K562 (cell line): ENCODE measurements around the gene AIG1. TPM values are rescaled to one million over a fixed set of nuclear protein-coding genes. Genes with fewer than 3 reads are reported as not detected.
A peak's percentile ranks its signal among the peaks of the same experiment; 100 is the strongest.

ENCODE experiments used
- CTBP1 ChIP-seq: fragments of 450-650 bp; IDR thresholded peaks from 2 replicates; pipeline ENCODE4 v1.6.1; 2016; ENCODE audit warnings: borderline replicate concordance
- DMBX1 ChIP-seq: fragments of 250-450 bp; sonication (Bioruptor Pico); IDR thresholded peaks from 2 replicates; pipeline ENCODE4 v1.8.0; 2022; ENCODE audit warnings: inconsistent platforms, mild to moderate bottlenecking, moderate library complexity, borderline replicate concordance
- NR2C2 ChIP-seq, 2 experiments: fragments of 200-800 bp in 1 of 2; sonication (Bioruptor generic) in 1 of 2; sonication (generic) in 1 of 2; formaldehyde crosslinking in 1 of 2; IDR thresholded peaks; 2 replicates each; pipeline versions ENCODE4 v1.6.1 to v1.8.0; 2016 to 2022; ENCODE audit warnings: mild to moderate bottlenecking in 1 of 2, missing compliant biosample characterization in 1 of 2, missing genetic modification characterization in 1 of 2, missing genetic modification reagents in 1 of 2
- TFAP4 ChIP-seq: sonication (generic); formaldehyde crosslinking; IDR thresholded peaks from 2 replicates; pipeline ENCODE4 v1.8.0; 2022; ENCODE audit warnings: missing genetic modification reagents, mild to moderate bottlenecking, moderate library complexity, borderline replicate concordance
- ZNF175 ChIP-seq: fragments of 200-800 bp; sonication (Bioruptor generic); IDR thresholded peaks from 2 replicates; pipeline ENCODE4 v1.6.1; 2016; ENCODE audit warnings: low read depth, mild to moderate bottlenecking, missing genetic modification characterization, missing compliant biosample characterization
- ZNF592 ChIP-seq: fragments of 450-650 bp; IDR thresholded peaks from 2 replicates; pipeline ENCODE4 v1.6.1; 2017; ENCODE audit warnings: antibody characterized with exemption, mild to moderate bottlenecking
- ZNF644 ChIP-seq: fragments of 200-800 bp; sonication (Bioruptor generic); IDR thresholded peaks from 2 replicates; pipeline ENCODE4 v1.6.1; 2016; ENCODE audit warnings: low read depth, missing genetic modification characterization, missing compliant biosample characterization
- polyA plus RNA-seq, 8 experiments: library from polyadenylated mRNA; depleted of rRNA in 4 of 8; stranded (reverse) in 5 of 8; unstranded in 3 of 8; fragments of >200 nt; fragmentation: Nextera tagmentation in 2 of 8; fragmentation: Illumina TruSeq in 1 of 8; extraction: Ambion mirVana in 2 of 8; extraction: Trizol in 1 of 8; gene quantifications; 2 replicates each; pipeline versions ENCODE4 v1.2.1 to v1.2.3, GENCODE V29; 2011 to 2014; ENCODE audit warnings: inconsistent platforms in 1 of 8, missing spikeins in 1 of 8
- total RNA-seq, 7 experiments: library from RNA; depleted of rRNA in 6 of 7; stranded (reverse); fragments of >200 nt in 6 of 7; fragmentation: Illumina TruSeq in 2 of 7; extraction: Trizol in 2 of 7; gene quantifications; 2 replicates each; pipeline versions ENCODE4 v1.2.1 to v1.2.3, GENCODE V29; 2011 to 2021; ENCODE audit warnings: low replicate concordance in 1 of 7

AIG1 gene
- total and polyA plus RNA-seq, 9 of the 15 experiments (the other 6 are each of a cell fraction or from before 2014, with no cell fraction given): 74.8 to 333 (median 127) TPM

GRCh38 chr6:143158113-143158581, 97.5 kb downstream of the AIG1 start (continued):
- TF ChIP-seq NR2C2 (CRISPR knock-in tag; IDR thresholded peaks at IDR 0.05) (no peak), NR2C2 (tag; IDR thresholded peaks at IDR 0.05) (peak; percentile 96), TFAP4 (CRISPR knock-in tag) (0 out of 2 replicates have a peak, but pooled peaks have one; percentile 13), CTBP1 (peak; percentile 72; the same call in 1 of the 2 replicates), ZNF644 (tag) (peak; percentile 68; the same call in 1 of the 2 replicates), ZNF175 (CRISPR knock-in tag) (peak; percentile 93), ZNF592 (0 out of 2 replicates have a peak, but pooled peaks have one; percentile 24), DMBX1 (peak; percentile 76; the same call in 1 of the 2 replicates)
- TF ChIP-seq, all 486 proteins: peak for 43
